Neural crest cell (in vitro differentiated cells): Measurements from ENCODE around the gene ACVR1. TPM values are rescaled to one million over a fixed set of nuclear protein-coding genes. Genes with fewer than 3 reads are reported as not detected.

ENCODE experiments used
- DNase-seq: peaks from one replicate; pipeline ENCODE4 v3.0.0; 2021; ENCODE audit warnings: low read depth, mixed read lengths, low spot score
- H3K27ac Mint-ChIP-seq: one replicate; pipeline ENCODE4 v1.8.0; 2021; ENCODE audit warnings: mild to moderate bottlenecking, mixed read lengths; ENCODE audit not compliant: unreplicated experiment
- H3K27me3 Mint-ChIP-seq: 2 replicates; pipeline ENCODE4 v1.8.0; 2021; ENCODE audit warnings: low read depth, mild to moderate bottlenecking, mixed read lengths
- H3K36me3 Mint-ChIP-seq: 2 replicates; pipeline ENCODE4 v1.8.0; 2021; ENCODE audit warnings: low read depth, mild to moderate bottlenecking, mixed read lengths
- H3K4me1 Mint-ChIP-seq: 2 replicates; pipeline ENCODE4 v1.8.0; 2021; ENCODE audit warnings: mixed read lengths
- H3K4me3 Mint-ChIP-seq: one replicate; pipeline ENCODE4 v1.8.0; 2021; ENCODE audit warnings: mild to moderate bottlenecking, mixed read lengths
- H3K9me3 Mint-ChIP-seq: 2 replicates; pipeline ENCODE4 v1.8.0; 2021; ENCODE audit warnings: mixed read lengths
- CTCF ChIP-seq: fragments of 200-600 bp; sonication (generic); conservative IDR thresholded peaks from 2 replicates; pipeline ENCODE4 v1.5.0; 2021; ENCODE audit warnings: antibody characterized with exemption, mild to moderate bottlenecking
- total RNA-seq: library from RNA; stranded (reverse); gene quantifications from 2 replicates; pipeline ENCODE4 v1.2.1, GENCODE V29; 2021

Gene ACVR1
- total RNA-seq, 1 donor from 2014 or later: 12.5 TPM

- no peak for TF ChIP-seq CTCF
- no peak for DNase-seq
- H3K36me3 Mint-ChIP-seq: no peaks in the 10 kb centered on the region
- H3K4me1 Mint-ChIP-seq: peaks cover 28% of the 10 kb centered on the region
- H3K9me3 Mint-ChIP-seq: no peaks in the 10 kb centered on the region
- H3K27me3 Mint-ChIP-seq: peaks cover 41% of the 10 kb centered on the region
- H3K4me3 Mint-ChIP-seq: peak overlapping the region; percentile 98
- H3K27ac Mint-ChIP-seq: no peak overlapping the region
These were observed 1.8 kb downstream of the ACVR1 start for GRCh38 chr2:157874348-157874747.

GRCh38 chr2:157872791-157873190, 3.3 kb downstream of the ACVR1 start:
- no peak for DNase-seq
- Mint-ChIP-seq H3K9me3 (no peaks in the 10 kb centered on the region), H3K4me1 (peaks cover 28% of the 10 kb centered on the region), H3K27me3 (peaks cover 29% of the 10 kb centered on the region), H3K27ac (no peak overlapping the region), H3K4me3 (peak overlapping the region; percentile 69), H3K36me3 (no peaks in the 10 kb centered on the region)
- TF ChIP-seq CTCF: no peak

GRCh38 chr2:157871415-157871814, 4.7 kb downstream of the ACVR1 start:
- Mint-ChIP-seq H3K4me1 (peaks cover 22% of the 10 kb centered on the region), H3K27ac (no peak overlapping the region), H3K9me3 (no peaks in the 10 kb centered on the region)

GRCh38 chr2:157868993-157869392, 7.1 kb downstream of the ACVR1 start:
- Mint-ChIP-seq H3K4me3 (no peak overlapping the region), H3K36me3 (no peaks in the 10 kb centered on the region), H3K9me3 (no peaks in the 10 kb centered on the region), H3K27ac (no peak overlapping the region), H3K27me3 (peaks cover 16% of the 10 kb centered on the region), H3K4me1 (peaks cover 9% of the 10 kb centered on the region)
- DNase-seq: no peak
- TF ChIP-seq CTCF: no peak

More at GRCh38 chr2:157871415-157871814, 4.7 kb downstream of the ACVR1 start:
- no peak overlapping the region for H3K4me3 Mint-ChIP-seq
- peaks cover 21% of the 10 kb centered on the region for H3K27me3 Mint-ChIP-seq
- H3K36me3 Mint-ChIP-seq: no peaks in the 10 kb centered on the region
- no peak for DNase-seq
- TF ChIP-seq CTCF: no peak

- H3K27me3 Mint-ChIP-seq: peaks cover 7% of the 10 kb centered on the region
- no peak overlapping the region for H3K27ac Mint-ChIP-seq
- TF ChIP-seq CTCF: no peak
- no peaks in the 10 kb centered on the region for H3K9me3 Mint-ChIP-seq
- DNase-seq: no peak
- H3K36me3 Mint-ChIP-seq: no peaks in the 10 kb centered on the region
- H3K4me1 Mint-ChIP-seq: peaks cover 5% of the 10 kb centered on the region
- no peak overlapping the region for H3K4me3 Mint-ChIP-seq
These were observed 8.4 kb downstream of the ACVR1 start for GRCh38 chr2:157867703-157868102.
